GM12878 (cell line): ENCODE measurements around the gene LPIN1. TPM values are rescaled to one million over a fixed set of nuclear protein-coding genes. Genes with fewer than 3 reads are reported as not detected.

Experiments
- ATAC-seq: fragments of 200-7000 bp; cut with Tn5 transposase; 3 replicates; pipeline ENCODE4 v1.9.1; 2020; ENCODE audit warnings: mild to moderate bottlenecking, moderate library complexity
- BruUV-seq: library from RNA; stranded (reverse); fragments of 400-500 nt; replicated peaks from 2 replicates; lab custom pipeline; 2021; lab: Mats Ljungman, UMichigan
- CTCF ChIA-PET: fragments of 300-600 bp; sonication (Branson Sonifier 250); formaldehyde crosslinking; extraction: SDS; loops from one replicate; lab custom pipeline; 2021; ENCODE audit warnings: inconsistent platforms; lab: Yijun Ruan, JAX
- POLR2A ChIA-PET: fragments of 350-600 bp; formaldehyde crosslinking; extraction: SDS; loops from one replicate; lab custom pipeline; 2021; ENCODE audit warnings: inconsistent platforms; lab: Charles Lee
- RAD21 ChIA-PET: fragments of 300-600 bp; sonication (Branson Sonifier 250); formaldehyde crosslinking; loops from one replicate; lab custom pipeline; 2023; ENCODE audit warnings: antibody characterized with exemption; ENCODE audit not compliant: unreplicated experiment; lab: Charles Lee
- SMC1A ChIA-PET: fragments of 300-600 bp; sonication (Branson Sonifier 250); formaldehyde crosslinking; loops from one replicate; lab custom pipeline; 2023; ENCODE audit not compliant: unreplicated experiment, uncharacterized antibody; lab: Charles Lee
- DNase-seq: peaks from one replicate; pipeline ENCODE4 v3.0.0-alpha.2; 2011; ENCODE audit warnings: low read depth, low spot score
- FAIRE-seq: peaks from 3 replicates; lab custom pipeline; 2011; peaks lifted over from hg19 to GRCh38; lab: Jason Lieb, UNC
- H2AFZ ChIP-seq: 2 replicates; pipeline ENCODE4 v1.6.0; 2011; ENCODE audit warnings: low read depth, low read length, control low read depth; ENCODE audit not compliant: control insufficient read depth
- H3K27ac ChIP-seq: 2 replicates; pipeline ENCODE4 v1.5.1; 2011; ENCODE audit warnings: control low read depth; ENCODE audit not compliant: control insufficient read depth, insufficient read depth
- H3K27me3 ChIP-seq, 2 experiments: replicated peaks in 1 of 2; 2 replicates each; pipeline versions ENCODE4 v1.6.0 to v1.6.1; 2011; ENCODE audit warnings: low read length in 1 of 2; ENCODE audit not compliant: control insufficient read depth in 2 of 2, insufficient read depth in 2 of 2
- H3K36me3 ChIP-seq, 2 experiments: 2 replicates each; pipeline ENCODE4 v1.5.1; 2011; ENCODE audit warnings: low read length in 1 of 2; ENCODE audit not compliant: control insufficient read depth in 2 of 2, insufficient read depth in 2 of 2
- H3K4me1 ChIP-seq: 2 replicates; pipeline ENCODE4 v1.6.1; 2011; ENCODE audit warnings: mild to moderate bottlenecking, low read length, moderate library complexity, mixed read lengths; ENCODE audit not compliant: control insufficient read depth, insufficient read depth
- H3K4me2 ChIP-seq: 2 replicates; pipeline ENCODE4 v1.6.0; 2011; ENCODE audit warnings: control low read depth; ENCODE audit not compliant: control insufficient read depth, insufficient read depth
- H3K4me3 ChIP-seq: fragments of 200-600 bp; sonication (generic); 2 replicates; pipeline ENCODE4 v1.5.1; 2016
- H3K79me2 ChIP-seq: 2 replicates; pipeline ENCODE4 v1.6.0; 2011; ENCODE audit warnings: low read length; ENCODE audit not compliant: control insufficient read depth, insufficient read depth
- H3K9ac ChIP-seq: 2 replicates; pipeline ENCODE4 v1.8.0; 2011; ENCODE audit warnings: low read length, control low read depth, mixed read lengths; ENCODE audit not compliant: control insufficient read depth, insufficient read depth
- H3K9me3 ChIP-seq: replicated peaks from 3 replicates; pipeline ENCODE4 v1.5.1; 2011; ENCODE audit warnings: mild to moderate bottlenecking, low read length; ENCODE audit not compliant: control insufficient read depth, insufficient read depth
- H4K20me1 ChIP-seq: 2 replicates; pipeline ENCODE4 v1.6.0; 2011; ENCODE audit not compliant: control insufficient read depth, insufficient read depth
- CHD4 ChIP-seq: fragments of 200-600 bp; sonication (generic); IDR thresholded peaks from 2 replicates; pipeline ENCODE4 v1.6.1; 2016; ENCODE audit warnings: mild to moderate bottlenecking
- EGR1 ChIP-seq, 2 experiments: IDR thresholded peaks; 1 replicate in 1 of 2; 2 replicates in 1 of 2; pipeline ENCODE4 v1.6.1; 2011 to 2012; ENCODE audit warnings: low read depth in 2 of 2, low read length in 2 of 2, borderline replicate concordance in 1 of 2, mild to moderate bottlenecking in 1 of 2, moderate library complexity in 1 of 2
- HCFC1 ChIP-seq: fragments of 150-350 bp; IDR thresholded peaks from 2 replicates; pipeline ENCODE4 v1.6.1; 2014; ENCODE audit warnings: low read length
- PBX3 ChIP-seq: IDR thresholded peaks from 2 replicates; pipeline ENCODE4 v1.6.1; 2011; ENCODE audit warnings: mild to moderate bottlenecking, low read depth, low read length, moderate library complexity; ENCODE audit not compliant: insufficient replicate concordance
- POLR2A ChIP-seq: IDR thresholded peaks from 2 replicates; pipeline ENCODE4 v1.6.1; 2011; ENCODE audit warnings: low read depth, mild to moderate bottlenecking, low read length
- POU2F2 ChIP-seq: IDR thresholded peaks from 3 replicates; pipeline ENCODE4 v1.6.1; 2011; ENCODE audit warnings: low read depth, mild to moderate bottlenecking, low read length, borderline replicate concordance
- RBBP5 ChIP-seq: fragments of 200-600 bp; sonication (generic); conservative IDR thresholded peaks from 2 replicates; pipeline ENCODE4 v1.6.1; 2016
- SREBF1 ChIP-seq: IDR thresholded peaks from 2 replicates; pipeline ENCODE4 v1.6.1; 2012; ENCODE audit warnings: mild to moderate bottlenecking, low read length
- ZNF622 ChIP-seq: fragments of 450-650 bp; IDR thresholded peaks from 2 replicates; pipeline ENCODE4 v1.6.1; 2017; ENCODE audit warnings: mild to moderate bottlenecking, inconsistent platforms
- WGBS: methylation state at CpG from one replicate; pipeline ENCODE4 v1.1.6; 2016; ENCODE audit warnings: low lambda C conversion rate; ENCODE audit not compliant: insufficient replicate concordance, insufficient coverage; ENCODE audit errors: missing lambda C conversion rate; 5-methylcytosine and 5-hydroxymethylcytosine counted together
- in situ Hi-C: fragments of 300-500 bp; cut with MboI; formaldehyde crosslinking; loops from 9 replicates; pipeline ENCODE4 v1.14.3; 2018; ENCODE audit warnings: mixed read lengths
- intact Hi-C: fragments of 100-400 bp; cut with micrococcal nuclease; formaldehyde crosslinking; loops from one replicate; pipeline ENCODE4 v1.14.2; 2022; ENCODE audit not compliant: unreplicated experiment
- polyA plus RNA-seq, 11 experiments: library from polyadenylated mRNA; depleted of rRNA in 4 of 11; unstranded in 6 of 11; stranded (reverse) in 5 of 11; fragments of >200 nt; fragmentation: Nextera tagmentation in 4 of 11; fragmentation: Illumina TruSeq in 1 of 11; extraction: Ambion mirVana in 4 of 11; extraction: Trizol in 1 of 11; gene quantifications; 1 replicate in 1 of 11; 2 replicates in 10 of 11; pipeline versions ENCODE4 v1.2.1 to v1.2.3, GENCODE V29; 2011 to 2016; ENCODE audit warnings: inconsistent platforms in 2 of 11, missing spikeins in 2 of 11, low read depth in 1 of 11
- total RNA-seq, 4 experiments: library from RNA; depleted of rRNA in 3 of 4; stranded (reverse); fragments of >200 nt in 3 of 4; fragmentation: Illumina TruSeq in 1 of 4; extraction: Trizol in 1 of 4; gene quantifications; 2 replicates each; pipeline versions ENCODE4 v1.2.1 to v1.2.3, GENCODE V29; 2013 to 2021

Gene LPIN1
- total and polyA plus RNA-seq, 10 of the 15 experiments (the other 5 are each of a cell fraction or from before 2014, with no cell fraction given) = 18.8 to 82.5 (median 50.3) TPM

DNA sequence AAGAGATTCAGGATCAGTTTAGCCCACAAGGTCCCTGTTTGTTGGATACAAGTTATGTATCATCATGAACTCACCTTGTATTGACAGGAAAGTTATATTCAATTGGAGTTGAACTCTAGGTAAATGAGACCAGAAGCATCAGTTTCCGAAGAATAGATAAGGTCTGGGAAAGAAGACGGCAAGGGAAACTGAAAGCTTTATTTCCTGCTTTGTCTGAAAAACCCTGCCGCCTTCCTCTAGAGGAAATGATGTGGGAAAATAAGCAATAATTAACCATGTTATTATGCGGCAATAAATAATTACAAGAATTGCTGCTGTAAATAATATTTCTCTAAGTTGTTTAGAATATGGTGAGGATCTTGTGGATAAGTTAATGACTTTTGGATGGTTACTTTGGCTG lies 32.0 kb downstream of the LPIN1 start:
- Histone ChIP-seq H3K36me3 (peaks cover 24 to 26% of the 10 kb centered on the region in 2 experiments), H3K27me3 (no peaks in the 10 kb centered on the region), H3K4me2 (no peak overlapping the region), H3K9me3 (no peaks in the 10 kb centered on the region), H3K4me3 (no peak overlapping the region), H4K20me1 (peaks cover 3% of the 10 kb centered on the region; the same call in 1 of the 2 replicates), H3K4me1 (peaks cover 7% of the 10 kb centered on the region), H3K79me2 (no peaks in the 10 kb centered on the region), H3K27ac (no peak overlapping the region), H2AFZ (no peak overlapping the region)
- intact Hi-C loops = loop anchor here (2.0 to 10.0 kb wide), 3 partner anchors 30 to 314 kb away; partner anchors contain the start of gene E2F6
- ChIA-PET RAD21 (interaction anchor here (0.7 to 9.9 kb wide), 8 partner anchors 20 to 82 kb away, joined by 3 to 132 read pairs (median 4); no protein-coding TSS in a partner anchor), SMC1A (interaction anchor here (0.7 to 10.8 kb wide), 5 partner anchors 13 to 98 kb away, joined by 3 to 222 read pairs (median 71); partner anchors contain the start of gene LPIN1), CTCF (interaction anchor here (0.9 to 10.9 kb wide), 4 partner anchors 13 to 84 kb away, joined by 3 to 684 read pairs (median 180); partner anchors contain the start of gene LPIN1)
- in situ Hi-C loops = no loop called here
- 82% methylated on average over 4 of the region's 4 CpGs for WGBS
- BruUV-seq = no TSS peak
- TF ChIP-seq HCFC1 (no peak), PBX3 (no peak), POLR2A (no peak), POU2F2 (no peak), CHD4 (no peak), SREBF1 (no peak), RBBP5 (no peak), ZNF622 (no peak), EGR1 (IDR thresholded peaks at IDR 0.05; ENCODE audit: borderline replicate concordance in 1 of 2, low read depth in 2 of 2, low read length in 2 of 2) (no peak)
- TF ChIP-seq, all 136 proteins: peak for 0
- DNase-seq (no peak), FAIRE-seq (no peak), ATAC-seq (no peak)
- H3K9ac ChIP-seq = no peak overlapping the region
- POLR2A ChIA-PET = interaction anchor here (0.5 to 3.3 kb wide), 3 partner anchors 29 to 45 kb away, joined by 3 to 13 read pairs (median 4); no protein-coding TSS in a partner anchor
